IPS DF 4.7 (cell line): ENCODE data around the gene PHF21A.

Source experiments
- DNase-seq: peaks from one replicate; pipeline ENCODE4 v3.0.0-alpha.2; 2013; ENCODE audit warnings: low spot score; ENCODE audit errors: extremely low read depth

Gene PHF21A

GRCh38 chr11:46121301-46121723, at the start of gene PHF21A:
PHF21A (minus strand) TSS chr11:46121454; CDS start chr11:46084219, 37,235 bp downstream.
- DNase-seq = no peak

GRCh38 chr11:46170797-46171196, 49.5 kb upstream of the PHF21A start:
- DNase-seq = no peak

DNA sequence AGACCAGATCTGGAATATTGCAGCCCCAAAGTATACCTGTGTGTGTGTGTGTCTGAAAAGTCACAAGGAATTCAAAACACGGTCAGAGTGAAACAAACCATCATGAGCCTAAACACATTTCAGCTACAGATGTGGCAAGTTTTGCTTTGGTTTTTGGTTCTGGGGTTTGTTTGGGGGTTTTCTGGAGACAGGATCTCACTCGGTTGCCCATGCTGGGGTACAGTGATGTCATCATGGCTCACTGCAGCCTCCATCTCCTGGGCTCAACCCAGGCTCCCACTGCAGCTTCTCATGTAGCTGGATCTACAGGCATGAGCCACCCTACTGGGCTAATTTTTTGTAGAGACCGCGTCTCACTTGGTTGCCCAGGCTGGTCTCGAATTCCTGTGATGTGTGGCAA, 41.4 kb upstream of the PHF21A start:
- no peak for DNase-seq

DNA sequence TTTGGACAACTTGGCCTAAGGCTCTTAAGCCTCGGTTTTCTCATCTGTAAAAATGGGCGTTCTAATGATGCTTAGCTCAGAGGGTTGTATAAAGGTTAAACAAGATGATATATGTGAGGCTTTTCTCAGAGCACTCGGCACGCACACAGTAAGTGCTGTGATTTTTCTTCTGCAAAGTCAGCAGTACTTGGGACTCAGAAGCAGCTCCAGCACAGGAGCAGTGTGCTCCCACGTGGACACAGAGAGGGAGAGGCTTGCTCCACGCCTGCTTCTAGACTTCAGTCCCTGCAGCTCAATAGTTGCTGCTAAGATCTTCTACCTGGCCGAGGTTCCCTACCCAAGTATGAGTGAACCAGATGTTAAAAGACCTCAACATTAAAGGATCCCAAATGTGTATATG, 39.9 kb upstream of the PHF21A start:
- DNase-seq = no peak

DNA sequence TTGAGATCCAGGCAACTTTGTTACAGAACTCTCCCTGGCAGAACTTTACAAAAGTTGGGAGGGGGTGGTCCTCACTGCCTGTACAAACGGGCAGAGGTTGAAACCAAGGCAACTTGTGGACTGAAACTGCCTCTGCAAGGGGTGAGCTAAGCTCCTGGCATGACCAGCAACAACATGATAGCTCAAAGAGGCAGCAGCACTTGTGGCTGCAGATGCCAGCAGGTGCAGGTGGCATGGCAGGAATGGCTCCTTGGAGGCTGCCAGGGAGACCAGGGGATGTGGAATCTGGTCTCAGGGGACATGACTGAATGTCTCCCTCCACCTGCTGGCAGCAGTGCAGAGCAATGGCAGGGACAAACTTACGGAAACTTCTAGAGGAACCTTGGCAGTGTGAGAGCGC, 38.8 kb upstream of the PHF21A start:
- DNase-seq = no peak

DNA sequence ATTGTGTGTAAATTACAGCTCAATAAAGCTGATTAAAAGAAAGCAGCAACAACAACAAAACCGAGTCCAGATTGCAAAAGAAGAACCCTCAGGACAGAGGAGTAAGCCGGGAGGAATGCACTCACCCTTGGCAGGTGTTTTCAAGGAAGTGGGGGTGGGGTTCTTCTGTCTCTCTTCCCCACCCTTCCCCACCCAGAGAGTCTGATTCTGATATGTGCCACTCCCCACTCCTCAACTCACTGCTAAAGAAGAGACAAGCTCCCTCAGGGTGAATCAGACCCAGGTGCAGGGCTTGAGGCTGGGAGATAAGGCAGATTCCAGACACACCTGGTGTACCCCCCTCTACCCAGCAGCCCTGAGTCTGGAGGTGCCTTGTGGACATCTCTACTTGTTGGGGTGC, 38.4 kb upstream of the PHF21A start:
- no peak for DNase-seq

DNA sequence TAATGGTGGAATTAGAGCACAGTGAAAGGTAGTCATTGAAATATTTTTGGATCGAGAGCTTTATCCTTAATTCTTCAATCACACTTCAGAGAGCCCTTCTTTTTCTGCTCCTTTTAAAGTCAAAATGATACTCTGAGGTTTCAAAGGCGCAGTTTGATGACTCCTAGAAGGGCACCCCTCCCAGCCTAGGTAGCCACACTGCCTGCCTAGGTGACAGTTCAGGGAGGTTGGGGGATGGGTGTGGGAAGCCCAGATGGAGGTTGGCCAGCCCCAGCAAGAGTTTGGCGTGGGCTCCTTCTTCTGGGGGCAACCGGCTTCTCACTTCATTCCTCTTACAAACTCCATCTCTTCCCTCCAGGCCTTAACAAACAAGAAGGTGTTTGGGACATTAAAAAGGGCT, 28.6 kb upstream of the PHF21A start:
- no peak for DNase-seq

DNA sequence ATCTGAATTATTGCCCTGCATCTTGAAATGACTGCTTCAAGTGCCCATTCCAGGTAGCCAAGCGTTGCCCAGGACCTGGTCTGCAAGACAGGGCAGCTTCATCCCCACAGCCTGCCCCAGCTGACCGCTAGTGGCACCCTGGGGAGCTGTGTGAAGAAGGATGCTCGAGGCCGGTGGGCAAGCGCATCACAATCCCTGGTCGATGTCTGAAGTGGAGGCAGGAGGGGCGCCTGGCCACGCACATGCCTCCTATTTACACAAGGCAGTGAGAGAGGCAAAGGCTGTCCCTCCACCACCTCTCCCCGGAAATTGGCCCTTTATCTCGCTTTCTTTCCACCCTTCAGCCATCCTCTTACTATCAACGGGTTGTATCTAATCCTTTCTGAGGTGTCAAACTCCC, 28.1 kb upstream of the PHF21A start:
- DNase-seq = no peak

- no peak for DNase-seq
Observed at GRCh38 chr11:46144741-46145140, 23.5 kb upstream of the PHF21A start.

- DNase-seq = no peak
Observed at GRCh38 chr11:46143049-46143806, 22.0 kb upstream of the PHF21A start.

DNA sequence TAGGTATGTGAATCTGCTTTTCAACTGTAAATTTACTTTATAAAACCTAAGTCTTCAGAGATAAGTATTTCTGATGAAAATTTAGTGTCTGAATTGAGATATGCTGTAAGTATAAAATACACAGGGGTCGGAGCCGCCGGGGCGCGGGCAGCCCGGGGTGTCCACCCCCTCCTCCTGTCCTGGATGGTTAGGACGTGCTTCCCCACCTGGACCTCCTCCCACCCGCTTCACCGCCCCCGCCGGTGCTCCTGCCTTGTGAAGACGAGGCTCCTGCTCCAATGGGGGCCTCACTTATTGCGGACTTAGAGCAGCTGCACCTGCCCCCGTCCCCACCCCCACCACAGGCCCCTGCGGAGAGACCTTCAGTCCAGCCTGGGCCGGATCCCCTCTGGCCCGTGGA, 21.3 kb upstream of the PHF21A start:
- DNase-seq = no peak

DNA sequence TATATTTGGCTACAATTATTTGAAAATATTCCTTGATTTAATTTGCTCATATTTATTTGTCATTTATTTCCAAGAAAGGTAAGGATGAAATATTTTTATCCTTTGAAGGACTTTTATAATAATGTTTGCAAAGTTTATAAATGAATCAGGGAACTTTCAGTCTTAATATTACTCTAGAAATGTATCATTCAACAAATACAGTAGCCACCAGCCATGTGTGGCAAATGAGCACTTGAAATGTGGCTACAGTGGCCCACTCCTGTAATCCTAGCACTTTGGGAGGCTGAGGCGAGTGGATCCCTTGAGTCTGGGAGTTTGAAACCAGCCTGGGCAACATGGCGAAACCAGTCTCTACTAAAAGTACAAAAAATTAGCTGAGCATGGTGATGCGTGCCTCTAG, 20.3 kb upstream of the PHF21A start:
- no peak for DNase-seq

GRCh38 chr11:46134540-46134939, 13.3 kb upstream of the PHF21A start:
- no peak for DNase-seq

DNA sequence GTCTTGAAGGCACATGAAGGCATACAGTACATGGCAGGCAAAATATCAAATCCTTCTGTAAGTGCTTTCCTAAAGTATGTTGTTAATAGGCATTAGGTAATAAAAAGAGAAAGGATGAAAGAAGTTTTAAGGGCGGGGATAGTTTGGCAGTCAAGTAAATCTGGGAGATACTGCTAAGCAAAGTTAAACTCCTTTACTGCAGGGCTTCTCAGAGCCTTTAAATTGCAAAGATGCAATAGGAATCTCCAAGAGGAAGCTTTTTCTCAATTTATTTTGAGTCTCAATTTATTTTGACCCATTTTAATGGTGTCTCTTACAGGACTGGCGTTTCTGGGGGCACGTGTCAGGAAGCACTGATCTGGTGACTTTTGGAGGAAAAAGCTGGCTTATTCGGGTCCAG, 12.8 kb upstream of the PHF21A start:
- no peak for DNase-seq

DNA sequence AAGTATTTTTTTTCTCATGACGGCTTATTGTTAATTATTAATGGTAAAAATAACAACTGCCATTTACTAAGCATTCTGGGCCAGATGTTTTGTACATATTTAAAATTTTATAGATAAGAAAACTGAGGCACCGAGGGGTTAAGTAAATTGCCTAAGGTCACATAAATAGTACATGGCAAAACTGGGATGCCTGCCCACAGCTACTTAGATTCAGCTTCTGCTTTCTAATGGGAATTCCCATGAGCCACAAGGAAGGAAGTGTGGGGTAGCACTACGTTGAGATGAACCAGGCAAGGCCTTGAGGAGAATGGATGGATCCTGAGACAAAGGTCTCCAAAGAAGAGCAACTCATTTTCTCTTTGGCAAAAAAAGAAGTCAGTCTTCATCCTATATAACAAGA, 11.9 kb upstream of the PHF21A start:
- no peak for DNase-seq

GRCh38 chr11:46130286-46130940, 9.2 kb upstream of the PHF21A start:
- DNase-seq = no peak

DNA sequence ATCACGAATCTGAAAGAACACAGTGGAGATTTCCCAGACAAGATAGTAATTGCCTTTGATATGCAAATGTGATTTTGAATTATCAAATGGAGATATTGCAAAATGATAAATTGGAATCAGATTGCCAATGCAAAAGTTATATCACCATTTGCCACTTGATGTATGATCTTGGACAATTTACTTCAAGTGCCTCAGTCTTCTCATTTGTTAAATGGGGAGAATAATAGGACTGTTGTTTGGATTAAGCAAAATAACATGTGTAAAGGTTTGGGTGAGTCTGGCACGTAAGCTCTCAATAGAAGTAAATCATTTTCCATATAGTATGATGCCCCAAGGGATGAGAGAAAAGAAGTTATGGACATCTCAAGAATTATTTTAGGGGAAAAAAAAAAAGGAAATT, 7.9 kb upstream of the PHF21A start:
- DNase-seq = no peak

DNA sequence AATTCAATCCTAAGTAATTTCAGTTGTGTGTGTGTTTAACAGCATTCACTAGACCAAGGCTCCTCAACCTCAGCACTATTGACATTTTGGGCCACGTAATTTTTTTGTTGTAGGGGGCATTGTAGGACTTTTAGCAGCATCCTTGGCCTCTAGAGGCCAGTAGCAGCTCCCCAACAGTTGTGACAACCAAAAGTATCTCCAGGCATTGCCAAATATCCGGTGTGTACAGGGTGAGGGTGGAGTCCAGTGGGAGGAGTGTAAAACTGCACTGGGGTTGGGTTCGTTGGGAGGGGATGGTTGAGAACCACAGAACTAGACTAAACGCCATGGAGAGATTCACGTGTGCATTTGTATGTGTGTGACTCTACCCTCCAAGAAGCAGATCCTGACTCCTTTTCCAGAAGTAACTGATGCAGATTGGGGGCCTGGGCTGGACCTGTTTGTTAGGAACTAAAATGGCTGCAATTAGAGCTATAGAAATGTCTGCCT, 5.9 kb upstream of the PHF21A start:
- DNase-seq = no peak

- no peak for DNase-seq
Observed at GRCh38 chr11:46125284-46125683, 4.0 kb upstream of the PHF21A start.

GRCh38 chr11:46122945-46123715, 1.9 kb upstream of the PHF21A start:
- no peak for DNase-seq

GRCh38 chr11:46121724-46122477, 647 bp upstream of the PHF21A start:
- no peak for DNase-seq
